Central memory CD4-positive, alpha-beta T cell (primary cell): ENCODE data around the gene RPS6KA3.
"Not testable (repeated sequence)": the region's sequence is repeated elsewhere in the genome, so short reads cannot be mapped to it uniquely, and the experiment has no call there.

Experiments used
- DNase-seq: peaks from one replicate; pipeline ENCODE4 v3.0.0; 2022

RPS6KA3 gene

DNA sequence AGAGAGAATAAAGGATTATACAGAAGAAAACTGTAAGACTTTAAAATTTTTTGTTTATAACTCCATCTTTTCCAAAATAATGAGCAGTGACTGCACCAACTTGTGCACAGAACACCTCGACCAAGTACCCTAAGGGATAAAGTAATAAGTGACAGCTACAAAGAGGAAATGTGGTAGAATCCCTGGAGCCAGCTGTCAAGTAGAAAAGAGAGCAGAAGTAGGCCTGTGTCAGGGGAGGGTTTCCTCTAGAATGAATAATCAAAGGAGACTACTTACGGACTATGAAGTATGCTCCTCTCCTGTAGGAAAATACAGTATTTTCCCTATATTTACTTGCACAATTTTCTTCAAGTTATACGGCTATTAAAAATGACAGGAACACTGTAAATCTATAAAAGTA is 126.3 kb downstream of the RPS6KA3 start:
- DNase-seq: no peak

DNA sequence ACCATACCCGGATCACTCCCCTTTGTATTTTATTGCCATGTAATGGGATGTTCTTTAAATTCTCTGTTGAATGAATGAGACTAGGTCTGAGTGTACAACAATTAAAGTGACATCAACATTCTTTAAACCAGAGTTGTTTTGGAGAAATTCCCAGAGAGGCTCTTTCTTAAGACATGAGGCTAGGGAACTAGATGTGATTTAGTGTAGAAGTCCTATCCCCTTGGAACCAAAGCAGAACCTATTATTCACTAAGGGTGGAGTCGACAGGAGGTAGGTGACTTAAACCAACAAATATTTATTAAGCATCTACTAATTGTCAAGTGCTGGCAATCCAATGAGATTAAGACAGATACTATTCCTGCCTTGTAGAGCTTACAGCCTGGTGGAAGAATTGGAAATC is 126.7 kb downstream of the RPS6KA3 start:
- no peak for DNase-seq

DNA sequence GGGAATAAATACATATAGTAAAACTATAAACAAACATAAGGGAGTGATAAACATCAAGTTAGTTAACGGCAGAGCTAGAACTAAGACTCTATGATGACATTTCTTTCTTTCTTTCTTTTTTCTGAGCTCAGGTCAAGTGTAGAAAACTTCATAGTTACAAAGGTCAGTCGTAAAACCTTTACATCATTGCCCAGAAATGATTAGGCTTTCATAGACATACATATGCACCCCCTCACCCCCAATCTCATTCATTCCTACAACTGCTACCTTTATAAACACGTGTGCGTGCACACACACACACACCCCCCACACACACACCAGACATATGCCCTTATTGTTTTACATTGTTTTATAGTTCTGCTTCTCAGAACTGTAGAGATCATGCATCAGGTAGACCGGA is 130.8 kb downstream of the RPS6KA3 start:
- no peak for DNase-seq

DNA sequence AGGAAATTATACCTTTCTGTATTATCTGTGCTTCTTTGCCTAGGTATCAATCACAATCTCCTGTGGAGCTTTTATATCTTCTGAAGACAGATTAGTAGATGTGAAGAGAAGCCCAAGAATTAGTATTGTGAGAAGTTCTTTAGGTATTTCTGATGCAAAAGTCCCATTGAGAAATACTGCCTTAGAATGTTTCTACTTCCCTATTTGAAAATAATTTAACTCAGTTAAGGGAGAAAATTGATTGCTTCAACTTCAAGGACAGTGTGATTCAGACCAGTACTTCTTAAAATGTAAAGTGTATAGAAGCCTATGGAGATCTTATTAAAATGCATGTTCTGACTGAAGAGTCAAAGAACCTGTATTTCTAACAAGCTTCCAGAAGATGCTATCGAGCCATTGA is 134.0 kb downstream of the RPS6KA3 start:
- no peak for DNase-seq

DNA sequence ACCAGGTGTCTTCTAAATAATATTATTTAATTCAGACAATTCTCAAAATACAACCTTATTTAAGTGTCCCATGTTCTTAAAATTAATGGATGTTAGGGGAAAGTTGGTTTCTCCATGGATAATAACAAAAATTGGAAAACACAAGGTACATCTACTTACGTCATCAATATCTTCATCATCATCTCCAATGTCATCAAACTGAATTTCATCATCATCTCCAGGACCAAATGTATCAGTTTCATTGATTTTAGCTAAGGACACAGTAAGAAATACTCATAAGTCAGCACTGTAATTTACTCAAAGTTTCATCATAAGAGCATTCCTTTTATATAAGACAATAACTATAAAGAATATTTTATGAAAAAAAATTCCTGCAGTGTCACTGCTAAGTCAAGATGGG is 136.4 kb downstream of the RPS6KA3 start:
- DNase-seq: no peak

DNA sequence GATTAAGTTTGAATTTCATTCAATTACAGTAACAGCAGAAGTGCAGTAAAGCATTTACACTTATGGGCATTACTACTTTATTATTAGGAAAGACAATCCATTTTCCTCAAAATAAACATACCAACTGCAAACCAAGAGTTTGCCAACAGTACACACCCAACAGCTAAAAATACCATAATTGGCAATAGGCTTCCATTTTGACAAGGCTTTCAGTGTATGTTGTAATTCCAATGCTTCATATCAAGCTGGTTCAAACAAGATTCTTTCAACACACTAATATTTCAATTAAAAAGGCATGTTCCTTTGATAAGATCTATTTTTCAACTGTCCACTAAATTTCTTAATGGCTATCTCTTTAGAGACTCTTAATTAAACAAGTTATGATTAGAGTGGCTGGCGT is 137.2 kb downstream of the RPS6KA3 start:
- DNase-seq: no peak

DNA sequence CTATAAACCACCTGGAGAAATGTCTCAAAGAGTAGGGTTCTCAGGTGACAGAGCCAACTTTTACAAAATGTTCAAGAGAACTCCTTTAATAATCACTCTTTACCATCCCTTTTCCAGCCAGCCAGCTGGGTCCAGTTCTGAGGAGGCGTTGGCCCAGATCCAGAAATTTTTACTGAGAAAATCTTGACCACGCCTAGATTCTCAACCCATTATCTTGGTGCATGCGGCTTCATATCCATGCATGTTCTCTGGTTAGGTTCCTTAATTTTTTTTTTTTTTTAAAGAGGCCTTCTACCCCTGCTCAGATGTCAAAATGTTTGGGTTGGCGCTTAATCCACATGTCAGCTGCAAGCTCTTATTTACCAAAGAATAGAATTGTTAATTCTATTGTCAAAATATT is 138.0 kb downstream of the RPS6KA3 start:
- no peak for DNase-seq

DNA sequence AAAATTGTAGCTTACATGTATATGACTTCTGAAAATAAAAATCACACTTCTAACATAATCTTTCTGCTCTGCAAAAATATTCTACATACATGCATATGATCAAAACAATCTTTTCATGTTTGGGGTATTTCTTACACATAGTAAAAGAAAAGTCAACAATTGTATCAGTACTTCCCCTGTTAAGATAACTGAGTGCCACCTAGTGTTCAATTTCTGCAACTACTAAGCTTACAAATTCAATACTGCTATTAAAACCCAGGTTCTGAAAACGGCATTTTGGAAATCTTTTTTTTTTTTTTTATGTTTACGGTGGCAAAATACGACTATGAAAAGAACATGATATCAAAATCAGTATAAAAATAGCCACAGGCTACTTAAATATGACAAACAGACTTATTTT is 139.3 kb downstream of the RPS6KA3 start:
- DNase-seq: not testable (repeated sequence)

DNA sequence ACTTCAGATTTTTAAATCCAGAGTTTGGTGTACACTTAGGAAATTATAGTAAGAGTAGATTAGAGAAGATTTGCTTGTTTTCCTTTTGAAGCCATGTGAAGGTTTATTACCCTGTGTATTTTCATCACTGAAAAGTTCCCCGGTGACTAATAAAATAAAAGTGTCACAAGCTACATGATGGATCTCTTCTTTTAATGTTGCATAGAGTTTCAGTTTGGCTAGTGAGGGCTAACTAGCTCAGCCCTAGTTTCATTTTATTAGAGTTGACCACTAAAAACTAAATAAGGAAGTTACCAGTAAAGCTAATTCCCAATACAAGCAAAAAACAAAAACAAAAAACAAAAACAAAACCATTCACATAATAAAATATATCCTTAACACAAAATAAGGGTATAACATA is 139.9 kb downstream of the RPS6KA3 start:
- not testable (repeated sequence) for DNase-seq

DNA sequence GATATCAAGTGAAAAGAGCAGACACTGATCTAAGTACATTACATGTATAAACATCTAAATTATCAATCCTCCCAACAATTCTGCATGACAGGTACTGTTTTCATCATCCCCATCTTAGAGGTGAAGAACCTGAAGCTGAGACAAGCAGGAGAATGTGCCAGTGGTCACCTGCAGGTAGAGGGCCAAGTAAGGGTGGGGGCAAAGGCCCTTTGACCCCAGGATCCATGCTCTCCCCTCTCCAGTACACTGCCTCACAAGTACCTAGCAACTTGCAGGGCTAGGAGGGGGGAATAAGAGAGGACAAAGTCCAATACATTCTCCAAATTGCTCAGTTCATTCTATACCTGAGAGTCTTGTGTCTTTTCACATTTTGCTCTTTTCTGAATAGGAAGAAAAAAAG is 141.7 kb downstream of the RPS6KA3 start:
- no peak for DNase-seq

DNA sequence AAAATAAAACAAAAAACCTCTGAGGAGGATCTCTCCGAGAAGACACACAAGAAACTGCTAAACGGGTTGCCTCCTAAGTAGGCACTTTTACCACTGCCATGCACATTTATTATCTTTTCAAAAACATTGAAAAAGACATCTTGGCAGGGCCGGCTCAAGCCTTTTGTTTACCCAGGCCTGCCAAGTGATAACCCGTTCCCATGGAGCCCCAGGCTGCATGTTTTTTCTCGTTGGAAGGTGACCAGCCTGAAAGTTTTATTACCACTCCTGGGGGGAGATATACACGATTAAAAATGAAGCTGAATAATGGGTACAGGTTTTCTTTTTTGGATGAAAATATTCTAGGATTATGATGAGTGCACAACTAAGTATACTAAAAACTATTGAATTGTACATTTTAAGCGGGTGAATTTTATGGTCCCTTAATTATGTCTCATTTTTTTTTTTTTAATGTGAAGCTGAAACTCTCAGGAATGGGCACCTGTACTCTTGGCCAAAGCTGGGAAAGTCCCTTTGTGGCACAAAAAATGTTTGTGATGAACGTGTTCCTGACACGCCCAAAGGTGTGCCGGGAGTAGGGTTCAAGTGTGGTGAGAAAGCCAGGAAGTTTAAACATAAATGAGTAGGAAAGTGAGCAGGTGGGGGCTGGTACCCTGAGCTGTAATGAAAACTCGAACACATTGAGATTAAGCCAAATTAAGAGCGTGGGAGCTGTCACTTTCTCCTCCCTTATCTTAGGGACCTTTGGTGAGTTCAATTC is 148.5 kb downstream of the RPS6KA3 start:
- DNase-seq: no peak

DNA sequence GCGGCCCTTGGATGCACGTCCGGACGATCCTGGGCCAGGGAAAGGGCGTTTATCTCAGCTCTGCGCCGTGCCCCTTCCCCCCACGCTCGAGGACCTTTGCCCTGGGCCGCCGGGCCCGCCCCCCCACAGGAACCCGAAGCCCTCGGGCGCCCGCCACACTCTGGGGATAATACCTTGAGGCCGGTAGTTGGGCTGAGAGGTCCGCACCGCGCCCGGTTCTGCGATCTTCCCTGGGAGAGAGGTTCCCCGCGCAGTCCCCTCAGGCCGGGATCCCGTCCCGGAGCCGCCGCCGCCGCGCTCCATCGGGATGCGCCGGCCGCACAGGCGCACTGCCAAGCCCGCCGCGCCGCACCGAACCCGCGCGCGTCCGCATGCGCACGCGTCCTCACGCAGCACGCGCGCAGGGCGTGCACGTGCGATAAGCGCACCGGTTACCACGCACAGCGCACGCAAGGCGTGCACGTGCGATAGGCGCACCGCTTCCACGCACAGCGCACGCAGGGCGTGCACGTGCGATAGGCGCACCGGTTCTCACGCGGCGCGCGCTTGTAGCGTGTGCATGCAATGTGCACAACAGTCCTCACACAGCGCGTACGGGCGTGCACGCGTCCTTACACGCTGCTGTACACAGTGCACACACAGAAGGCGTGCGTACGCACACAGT is 150.0 kb downstream of the RPS6KA3 start, which contains the start of gene MAP7D2:
MAP7D2 (minus strand) TSS at position 331 of the 664 bp plus-strand sequence; CDS start at position 303, 28 bp downstream.
- no peak for DNase-seq

DNA sequence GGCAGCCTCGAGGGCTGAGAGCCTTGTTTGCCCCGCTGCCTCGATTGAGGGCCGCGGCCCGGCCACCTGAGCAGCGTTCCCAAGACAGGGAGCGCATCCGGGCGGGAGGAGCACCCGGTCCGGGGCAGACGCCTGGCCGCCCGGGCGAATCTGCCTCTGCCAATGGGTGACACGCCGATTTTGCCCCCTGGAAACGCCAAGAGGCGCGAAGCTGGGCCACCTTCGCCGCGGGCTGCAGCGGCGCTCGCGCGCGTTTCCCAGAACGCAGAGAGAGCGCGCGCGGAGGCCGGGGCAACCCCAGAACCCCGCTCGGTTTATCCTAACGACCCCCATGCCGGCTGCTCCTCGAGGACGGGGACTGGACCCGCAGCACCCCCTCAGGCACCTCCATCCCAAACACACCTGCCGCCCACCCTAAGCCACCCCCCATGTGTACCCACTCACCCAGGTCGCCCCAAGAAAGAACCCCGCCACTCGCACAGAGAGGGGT is 150.6 kb downstream of the RPS6KA3 start:
- no peak for DNase-seq

DNA sequence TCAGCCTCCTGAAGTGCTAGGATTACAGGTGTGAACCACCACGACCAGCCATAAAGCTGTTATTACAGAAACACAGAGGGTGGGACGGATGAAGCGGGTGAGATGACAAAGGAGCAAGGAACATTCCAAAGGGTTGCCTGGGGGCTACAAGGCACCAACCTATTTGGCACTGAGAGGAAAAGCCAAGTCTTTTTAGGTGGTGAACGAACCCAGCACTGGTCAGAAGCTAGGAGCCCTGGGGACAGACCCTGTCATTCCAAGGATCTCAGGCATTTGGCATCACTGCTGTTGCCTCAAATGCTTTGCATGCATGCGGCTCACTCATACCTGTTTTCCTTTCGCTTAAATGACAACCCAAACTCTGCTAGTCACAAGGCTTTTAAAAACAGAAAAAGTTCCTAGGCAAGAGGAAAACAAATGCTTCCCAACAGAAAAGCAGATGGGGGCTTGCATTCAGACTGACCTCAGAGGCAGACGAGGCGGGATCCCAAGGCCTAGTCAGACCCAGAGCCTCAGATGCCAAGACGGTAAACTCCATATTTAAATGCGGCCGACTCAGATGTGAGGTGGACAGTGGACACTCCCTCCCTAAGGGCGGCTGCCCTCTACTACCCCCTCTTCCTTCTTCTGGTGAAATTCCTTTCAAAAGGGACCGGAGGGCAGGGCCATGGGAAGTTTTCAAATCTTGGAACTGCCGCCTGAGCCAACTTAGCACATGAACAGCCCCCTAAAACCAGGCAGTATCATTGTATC is 154.5 kb downstream of the RPS6KA3 start:
- DNase-seq: no peak

DNA sequence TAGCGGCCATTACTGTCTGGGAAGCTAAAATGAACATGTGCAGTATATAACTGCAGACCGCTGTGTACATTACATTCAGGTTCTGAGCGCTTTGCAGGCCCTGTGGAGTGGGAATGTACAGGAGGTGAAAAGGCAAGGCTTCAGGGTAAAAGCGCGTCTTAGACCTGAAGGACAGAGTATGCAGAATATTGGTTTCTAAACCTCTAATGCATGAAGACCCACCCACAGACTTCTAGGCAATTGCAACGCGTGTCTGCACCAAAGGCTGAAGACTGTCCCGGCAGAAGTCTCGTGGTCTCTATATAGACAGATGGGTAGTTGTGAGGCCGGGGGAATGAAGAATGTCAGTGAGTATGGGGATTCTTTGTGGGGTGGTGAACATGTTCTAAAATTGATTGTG is 155.4 kb downstream of the RPS6KA3 start:
- DNase-seq: no peak

DNA sequence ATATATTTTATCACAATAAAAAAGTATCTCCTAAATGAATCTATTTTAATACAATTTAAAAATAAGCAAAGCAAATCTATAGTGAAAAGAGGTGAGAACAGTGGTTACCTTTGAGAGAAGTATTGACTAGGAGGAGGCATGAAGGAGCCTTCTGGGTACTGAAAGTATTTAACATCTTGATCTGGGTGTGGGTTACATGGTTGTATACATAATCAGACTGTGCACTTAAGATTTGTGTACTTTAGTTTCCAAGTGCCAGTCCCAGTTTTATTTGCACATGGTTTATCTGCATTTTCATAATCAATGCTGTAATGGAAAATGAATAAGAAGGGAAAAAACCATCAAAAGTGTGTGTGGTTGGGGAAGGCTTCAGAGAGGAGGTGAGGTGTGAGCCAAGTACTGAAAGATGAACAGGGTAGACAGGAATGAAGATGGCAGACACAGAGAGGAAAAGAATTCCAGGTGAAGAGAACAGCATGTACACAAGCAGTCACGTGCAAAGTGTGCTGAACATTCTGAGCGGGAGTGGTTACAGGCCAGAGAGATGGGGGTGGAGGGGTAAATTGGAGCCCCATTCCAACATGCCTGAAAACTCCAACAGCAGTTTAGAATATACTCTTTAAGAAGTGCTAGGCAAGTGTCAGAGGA is 164.7 kb downstream of the RPS6KA3 start:
- no peak for DNase-seq
